ENCODE measurements around the gene PLPP6. TPM values are rescaled to one million over a fixed set of nuclear protein-coding genes. Genes with fewer than 3 reads are reported as not detected.

Gene PLPP6
- total and polyA plus RNA-seq, 2 of the 13 experiments (the other 11 are each of a cell fraction or from before 2014, with no cell fraction given): 12.1 to 15.5 TPM

GRCh38 chr9:4678679-4679267, 16.7 kb downstream of the PLPP6 start (continued):
- TF ChIP-seq NAIF1 (CRISPR knock-in tag; IDR thresholded peaks at IDR 0.05; ENCODE audit: borderline replicate concordance): no peak
- TF ChIP-seq EHMT2 (IDR thresholded peaks at IDR 0.05; ENCODE audit: borderline replicate concordance, low read depth, low read length): no peak
- TF ChIP-seq ZC3H4 (CRISPR knock-in tag; IDR thresholded peaks at IDR 0.05; ENCODE audit: borderline replicate concordance): peak; percentile 63; the same call in 1 of the 2 replicates
- no peak for TF ChIP-seq PATZ1 (CRISPR knock-in tag; IDR thresholded peaks at IDR 0.05)
- TF ChIP-seq SCMH1 (CRISPR knock-in tag; IDR thresholded peaks at IDR 0.05; ENCODE audit: borderline replicate concordance): no peak
- no peak for TF ChIP-seq NR1H2 (CRISPR knock-in tag; IDR thresholded peaks at IDR 0.05; ENCODE audit: borderline replicate concordance, low read depth)
- TF ChIP-seq GTF2F1 (IDR thresholded peaks at IDR 0.05; ENCODE audit: low read length): no peak
- no peak for TF ChIP-seq ZGPAT (CRISPR knock-in tag; IDR thresholded peaks at IDR 0.05)
- no peak for TF ChIP-seq ZNF766 (CRISPR knock-in tag; IDR thresholded peaks at IDR 0.05; ENCODE audit: borderline replicate concordance)
- no peak for TF ChIP-seq RNF219 (CRISPR knock-in tag; IDR thresholded peaks at IDR 0.05)
- TF ChIP-seq ZNF431 (CRISPR knock-in tag; IDR thresholded peaks at IDR 0.05; ENCODE audit: borderline replicate concordance, low read depth): no peak
- TF ChIP-seq ZFP90 (CRISPR knock-in tag; IDR thresholded peaks at IDR 0.05; ENCODE audit: borderline replicate concordance): 0 out of 2 replicates have a peak, but pooled peaks have one; percentile 8
- no peak for TF ChIP-seq PHF20 (CRISPR knock-in tag; IDR thresholded peaks at IDR 0.05)
- TF ChIP-seq NFAT5 (CRISPR knock-in tag; IDR thresholded peaks at IDR 0.05): no peak
- peak; percentile 9; the same call in 1 of the 2 replicates for TF ChIP-seq ARID2 (CRISPR knock-in tag; IDR thresholded peaks at IDR 0.05; ENCODE audit: borderline replicate concordance)
- no peak for TF ChIP-seq ZSCAN31 (CRISPR knock-in tag; IDR thresholded peaks at IDR 0.05; ENCODE audit: low read depth)
- 0 out of 2 replicates have a peak, but pooled peaks have one; percentile 1 for TF ChIP-seq ZNF740 (CRISPR knock-in tag; IDR thresholded peaks at IDR 0.05)
- peak; percentile 62; the same call in 1 of the 2 replicates for TF ChIP-seq XBP1 (CRISPR knock-in tag; IDR thresholded peaks at IDR 0.05)

All from HepG2 (cell line).